Erythroblast (primary cell): ENCODE measurements around the gene PRKG1.

Experiments
- GATA1 ChIP-seq: IDR thresholded peaks from 2 replicates; pipeline ENCODE4 v1.6.1; 2011; ENCODE audit warnings: low read depth, mild to moderate bottlenecking, control low read depth, low read length, moderate library complexity
- POLR2A ChIP-seq: IDR thresholded peaks from 2 replicates; pipeline ENCODE4 v1.6.1; 2011; ENCODE audit warnings: mild to moderate bottlenecking, low read length

GRCh38 chr10:51314481-51314880 is 240.2 kb downstream of the PRKG1 start:
- TF ChIP-seq POLR2A (no peak), GATA1 (no peak)
